ENCODE data around the gene POTEC.
"Not testable (repeated sequence)": the region's sequence is repeated elsewhere in the genome, so short reads cannot be mapped to it uniquely, and the experiment has no call there.

The POTEC gene

DNA sequence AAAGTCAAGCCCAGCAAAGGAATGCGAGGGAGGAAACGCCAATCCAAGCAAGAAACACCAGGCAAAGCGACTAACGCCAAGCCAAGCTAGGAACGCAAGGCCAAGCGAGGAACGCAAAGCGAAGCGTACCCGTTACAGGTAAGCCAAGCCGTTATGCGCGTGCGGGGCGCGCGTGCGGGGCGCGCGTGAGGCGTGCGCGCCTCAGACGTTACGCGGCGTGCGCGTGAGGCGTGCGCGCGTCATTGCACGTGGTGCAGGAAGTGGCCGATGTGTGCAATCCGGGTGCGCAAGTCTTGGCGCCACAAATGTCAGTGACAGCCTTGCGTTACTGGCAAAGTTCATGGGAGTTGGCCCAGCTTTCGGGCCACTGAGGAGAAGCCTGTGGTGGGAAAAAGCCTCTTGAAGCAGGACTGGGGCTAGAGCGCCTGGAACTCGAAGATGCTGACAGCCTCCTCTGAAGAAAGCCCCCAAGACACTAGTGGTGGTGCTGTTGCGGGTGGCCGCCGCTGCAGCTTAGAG, at the start of gene POTEC:
TSS of gene POTEC (minus strand) at position 155 of the 519 bp plus-strand sequence. CDS start 454 bp downstream, outside the sequence.
- DNase-seq = not testable (repeated sequence)

DNA sequence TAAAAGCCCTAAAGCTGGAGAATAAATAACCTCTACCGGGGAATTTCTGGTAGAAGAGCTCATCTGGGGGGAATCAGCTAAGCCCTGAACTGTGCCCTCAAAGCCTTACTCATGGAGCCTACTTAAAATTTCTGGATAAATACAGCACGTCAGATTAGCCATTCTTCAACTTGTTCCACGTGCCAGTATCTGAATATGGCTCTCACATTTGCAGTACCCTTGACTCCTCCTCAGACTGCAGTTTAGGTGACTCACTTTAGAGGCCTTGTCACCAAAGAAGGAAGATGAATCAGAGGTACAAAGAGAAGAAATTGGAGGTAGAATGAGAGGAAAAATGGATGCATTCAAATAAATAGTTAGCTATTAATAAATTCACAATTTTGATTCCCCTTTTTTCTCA, 34.6 kb upstream of the POTEC start:
- no peak for DNase-seq

- not testable (repeated sequence) for DNase-seq
Observed at GRCh38 chr18:14559502-14559901, 16.1 kb upstream of the POTEC start.

GRCh38 chr18:14531659-14532058, 11.7 kb downstream of the POTEC start:
- not testable (repeated sequence) for DNase-seq

- not testable (repeated sequence) for DNase-seq
Observed at GRCh38 chr18:14510707-14511106, 32.7 kb downstream of the POTEC start.

- DNase-seq = not testable (repeated sequence)
Observed at GRCh38 chr18:14503691-14504090, 39.7 kb downstream of the POTEC start.

GRCh38 chr18:14501894-14502293, 41.5 kb downstream of the POTEC start:
- DNase-seq = not testable (repeated sequence)

DNA sequence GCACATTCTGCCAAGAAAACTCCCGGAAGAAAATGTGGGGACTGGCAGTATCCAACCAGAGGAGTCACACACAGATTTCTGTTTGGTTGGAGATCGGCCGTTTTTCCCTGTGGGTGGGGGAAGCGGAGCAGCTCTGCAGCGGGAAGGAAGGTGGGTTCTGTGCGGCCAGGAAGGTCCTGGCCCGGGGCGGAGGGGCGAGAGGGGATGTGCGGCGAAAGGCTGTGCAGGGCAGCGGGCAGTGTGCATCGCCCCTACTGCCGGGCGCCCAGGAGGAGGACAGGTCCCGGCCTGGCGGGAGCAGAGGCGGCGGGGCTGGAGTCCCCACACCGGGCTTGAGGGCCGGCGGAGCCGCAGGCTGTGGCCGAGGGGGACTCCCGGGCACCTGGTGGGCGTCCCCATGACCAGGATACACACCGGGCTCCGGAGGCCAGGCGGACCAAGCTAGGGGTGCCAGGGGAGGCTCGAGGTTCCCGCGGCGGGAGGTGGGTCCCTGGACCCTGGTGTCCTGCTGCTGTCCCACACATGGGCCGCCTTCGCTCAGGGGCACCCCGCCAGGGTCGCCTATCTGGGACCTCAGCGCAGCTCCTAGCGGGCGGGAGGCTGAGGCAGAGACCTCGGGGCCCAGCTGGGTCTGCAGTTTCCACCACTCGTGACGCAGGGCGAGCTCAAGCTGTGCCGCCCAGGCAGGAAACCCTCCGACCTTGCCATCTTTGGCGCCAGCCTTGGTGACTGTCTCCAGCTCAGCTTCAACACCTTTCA, 54.0 kb downstream of the POTEC start:
- DNase-seq = not testable (repeated sequence)

DNA sequence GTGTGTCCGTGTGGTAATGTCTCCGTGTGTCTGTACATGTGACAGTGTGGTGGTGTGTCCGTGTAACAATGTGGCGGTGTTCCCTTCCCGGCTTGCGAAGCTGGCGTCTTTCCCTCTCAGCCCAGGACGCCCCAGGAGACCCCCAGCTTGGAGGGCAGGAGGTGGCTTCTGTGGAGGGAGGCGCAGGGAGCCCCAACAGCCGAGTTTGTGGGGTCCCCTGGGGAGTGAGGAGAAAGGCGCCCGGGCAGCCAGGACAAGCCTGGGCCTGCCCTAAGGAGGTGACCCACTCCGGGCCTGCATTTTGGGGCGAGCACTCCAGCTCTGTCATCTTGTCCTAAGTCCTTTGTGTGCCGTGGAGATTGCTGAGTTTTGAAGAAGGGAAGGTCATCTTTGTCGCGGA, 54.6 kb downstream of the POTEC start:
- not testable (repeated sequence) for DNase-seq

DNA sequence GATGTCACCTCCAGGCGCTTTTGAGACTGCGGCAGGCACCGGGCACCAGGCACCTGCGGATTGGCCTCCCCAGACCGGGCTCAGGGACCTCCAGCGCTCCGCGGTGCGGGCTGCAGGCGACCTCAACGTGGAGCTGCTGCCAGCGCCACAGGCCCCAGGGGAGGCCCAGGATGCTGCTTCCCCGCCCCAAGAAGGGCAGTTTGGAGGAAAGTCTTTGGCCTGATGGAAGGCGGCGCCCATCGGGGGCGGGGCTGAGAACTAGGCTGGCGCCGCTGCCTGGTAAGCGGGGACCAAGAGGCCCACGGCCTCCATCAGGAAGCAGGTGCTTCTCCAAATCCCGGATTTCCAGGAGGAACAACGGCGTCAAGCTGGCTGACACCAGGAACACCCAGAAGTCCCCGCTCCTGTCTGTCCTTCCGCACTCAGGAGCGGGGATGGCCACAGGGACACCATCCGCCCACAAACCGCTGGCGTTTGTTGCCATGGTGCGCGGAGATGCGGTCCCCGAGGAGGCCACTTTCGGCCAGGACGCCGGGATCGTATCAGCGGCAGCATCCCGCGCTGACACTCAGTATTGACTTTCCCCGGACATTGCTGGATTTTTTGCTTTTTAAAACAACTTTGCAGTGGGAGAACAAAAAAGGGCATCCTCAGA, 56.3 kb downstream of the POTEC start:
- DNase-seq = not testable (repeated sequence)

DNA sequence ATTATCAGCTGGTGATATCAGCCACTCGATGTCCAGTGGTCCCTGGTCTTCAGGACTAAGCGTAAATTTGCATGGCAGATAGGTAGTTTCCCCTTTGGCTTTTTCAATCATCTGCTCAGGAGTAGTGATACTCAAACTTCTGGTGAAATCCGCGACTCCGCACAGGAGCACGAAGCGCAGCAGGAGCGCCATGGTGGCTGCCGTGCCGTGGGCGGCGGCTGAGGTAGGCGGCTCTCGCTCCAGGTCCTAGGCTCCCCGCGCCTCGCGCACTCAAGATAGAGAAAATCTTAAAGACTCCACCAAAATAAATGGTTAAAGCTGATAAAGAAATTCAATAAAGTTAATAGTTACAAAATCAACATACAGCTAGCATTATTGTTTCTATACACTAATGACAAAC, 64.3 kb downstream of the POTEC start:
- not testable (repeated sequence) for DNase-seq

DNA sequence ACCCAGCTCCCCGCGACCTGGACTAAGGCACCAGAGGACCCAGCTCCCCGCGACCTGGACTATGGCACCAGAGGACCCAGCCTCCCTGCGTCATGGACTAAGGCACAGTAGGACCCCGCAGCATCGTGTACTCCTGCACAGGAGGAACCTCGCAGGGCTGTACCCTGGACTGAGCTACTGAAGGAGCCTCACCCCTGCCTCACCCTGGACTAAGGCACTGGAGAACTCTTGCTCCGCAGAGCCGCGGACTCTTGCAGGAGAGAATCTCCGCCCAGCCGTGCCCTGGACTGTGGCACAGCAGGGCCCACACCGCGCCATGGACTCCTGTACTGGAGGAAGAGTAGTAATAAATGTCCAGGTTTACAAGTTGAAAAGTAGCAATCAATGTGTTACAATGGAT, 67.9 kb downstream of the POTEC start:
- not testable (repeated sequence) for DNase-seq

DNA sequence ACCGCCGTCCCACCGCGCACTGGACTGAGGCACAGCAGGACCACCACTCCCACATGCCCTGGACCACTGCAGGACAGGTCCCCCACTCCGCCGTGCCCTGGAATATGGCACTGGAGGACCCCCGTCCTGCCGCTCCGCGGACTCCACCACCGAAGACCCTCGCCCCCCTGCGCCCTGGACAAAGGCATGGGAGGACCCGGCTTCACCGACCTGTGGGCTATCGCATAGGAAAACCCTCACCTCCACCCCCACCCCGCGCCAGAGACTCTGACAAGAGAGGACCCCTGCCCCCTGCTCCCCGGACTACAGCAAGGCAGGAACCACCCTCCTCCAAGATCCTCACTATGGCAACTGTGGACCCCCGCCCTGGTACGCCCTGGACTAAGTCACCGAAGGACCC, 68.6 kb downstream of the POTEC start:
- not testable (repeated sequence) for DNase-seq

DNA sequence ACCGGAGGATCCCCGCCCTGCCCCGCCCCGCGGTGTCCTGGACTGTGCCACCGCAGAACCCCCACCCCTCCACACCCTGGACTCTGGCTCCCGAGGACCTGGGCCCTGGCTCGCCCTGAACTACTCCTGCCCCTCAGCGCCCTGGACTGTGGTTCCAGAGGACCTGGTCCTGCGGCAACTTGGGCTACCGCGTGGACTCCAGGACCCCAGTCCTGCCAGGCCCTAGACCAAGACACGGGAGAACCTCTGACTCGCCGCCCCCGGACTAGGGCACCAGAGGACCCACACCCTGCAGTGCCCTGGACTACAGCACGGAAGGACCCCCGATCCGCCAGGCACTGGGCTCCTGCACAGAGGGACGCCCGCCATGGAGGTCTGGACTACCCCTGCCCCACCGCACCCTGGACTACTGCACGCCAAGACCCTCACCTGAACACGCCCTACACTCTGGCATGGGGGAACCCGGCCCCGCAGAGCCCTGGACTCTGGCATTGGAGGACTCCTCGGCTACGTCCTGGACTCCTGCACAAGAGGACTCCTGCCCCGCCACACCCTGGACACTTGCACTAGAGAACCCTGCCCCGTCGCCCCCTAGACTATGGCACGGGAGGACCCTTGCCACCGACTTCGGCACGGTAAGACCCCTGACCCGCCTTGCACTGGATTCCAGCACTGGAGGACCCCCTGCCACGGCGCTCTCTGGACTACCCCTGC, 69.2 kb downstream of the POTEC start:
- DNase-seq = not testable (repeated sequence)

GRCh38 chr18:14473250-14474006, 70.0 kb downstream of the POTEC start:
- not testable (repeated sequence) for DNase-seq

DNA sequence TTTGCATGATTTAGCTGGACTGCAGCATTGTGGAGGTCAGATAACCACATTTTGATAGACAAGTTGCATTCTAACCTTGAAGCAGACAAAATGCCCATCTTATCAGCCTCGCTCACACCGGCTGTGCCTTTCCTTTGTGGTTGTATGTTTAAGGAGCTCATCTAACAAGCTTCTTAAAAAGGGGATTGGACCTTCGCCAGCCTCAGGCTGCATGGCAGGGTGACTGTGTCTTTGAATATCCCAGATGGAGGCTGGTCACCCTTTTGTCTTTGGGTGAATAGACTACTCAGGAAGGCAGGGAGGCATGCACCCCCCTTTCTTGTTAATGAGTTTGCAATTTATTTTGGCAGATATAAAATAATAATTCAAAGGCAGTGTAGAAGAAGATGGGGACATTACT, 72.1 kb downstream of the POTEC start:
- not testable (repeated sequence) for DNase-seq

DNA sequence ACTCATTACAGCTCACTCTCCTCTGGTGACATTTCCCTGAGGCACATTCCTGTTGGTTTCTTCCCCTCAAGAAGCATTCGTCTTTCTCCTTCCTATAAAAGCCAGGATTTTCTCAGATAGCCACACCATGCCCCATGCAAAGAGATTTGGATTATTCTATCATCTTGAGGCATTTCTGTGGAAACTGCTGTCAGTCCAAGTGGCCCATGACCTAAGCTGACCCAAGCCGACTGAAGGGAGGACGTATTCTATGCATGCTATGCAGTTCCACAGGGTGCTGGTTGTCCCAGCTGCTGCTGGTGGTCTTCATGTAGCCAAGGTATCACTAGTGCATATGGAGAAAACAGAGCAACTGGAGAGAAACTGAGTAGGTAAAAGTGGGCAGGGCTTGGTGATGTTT, 73.0 kb downstream of the POTEC start:
- DNase-seq = not testable (repeated sequence)

- DNase-seq = not testable (repeated sequence)
Observed at GRCh38 chr18:14470046-14470445, 73.4 kb downstream of the POTEC start.

GRCh38 chr18:14465989-14466388, 77.4 kb downstream of the POTEC start:
- not testable (repeated sequence) for DNase-seq

All from CD4-positive, alpha-beta T cell treated with Interferon alpha-2 for 1 hour (primary cell).